ENCODE data around the gene GOLGA6L22.
"Not testable (repeated sequence)": the region's sequence is repeated elsewhere in the genome, so short reads cannot be mapped to it uniquely, and the experiment has no call there.

Gene GOLGA6L22, protein sequence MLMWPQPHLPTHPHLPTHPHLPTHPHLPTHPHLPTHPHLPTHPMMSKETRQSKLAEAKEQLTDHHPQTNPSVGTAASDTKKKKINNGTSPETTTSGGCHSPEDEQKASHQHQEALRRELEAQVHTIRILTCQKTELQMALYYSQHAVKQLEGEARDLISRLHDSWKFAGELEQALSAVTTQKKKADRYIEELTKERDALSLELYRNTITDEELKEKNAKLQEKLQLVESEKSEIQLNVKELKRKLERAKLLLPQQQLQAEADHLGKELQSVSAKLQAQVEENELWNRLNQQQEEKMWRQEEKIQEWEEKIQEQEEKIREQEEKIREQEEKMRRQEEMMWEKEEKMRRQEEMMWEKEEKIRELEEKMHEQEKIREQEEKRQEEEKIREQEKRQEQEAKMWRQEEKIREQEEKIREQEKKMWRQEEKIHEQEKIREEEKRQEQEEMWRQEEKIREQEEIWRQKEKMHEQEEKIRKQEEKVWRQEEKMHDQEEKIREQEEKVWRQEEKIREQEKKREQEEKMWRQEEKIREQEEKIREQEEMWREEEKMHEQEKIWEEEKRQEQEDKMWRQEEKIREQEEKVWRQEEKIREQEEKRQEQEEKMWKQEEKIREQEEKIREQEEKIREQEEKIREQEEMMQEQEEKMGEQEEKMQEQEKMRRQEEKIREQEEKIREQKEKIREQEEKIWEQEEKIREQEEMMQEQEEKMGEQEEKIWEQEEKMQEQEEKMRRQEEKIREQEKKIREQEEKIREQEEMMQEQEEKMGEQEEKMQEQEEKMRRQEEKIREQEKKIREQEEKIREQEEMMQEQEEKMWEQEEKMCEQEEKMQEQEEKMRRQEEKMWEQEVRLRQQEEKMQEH

DNA sequence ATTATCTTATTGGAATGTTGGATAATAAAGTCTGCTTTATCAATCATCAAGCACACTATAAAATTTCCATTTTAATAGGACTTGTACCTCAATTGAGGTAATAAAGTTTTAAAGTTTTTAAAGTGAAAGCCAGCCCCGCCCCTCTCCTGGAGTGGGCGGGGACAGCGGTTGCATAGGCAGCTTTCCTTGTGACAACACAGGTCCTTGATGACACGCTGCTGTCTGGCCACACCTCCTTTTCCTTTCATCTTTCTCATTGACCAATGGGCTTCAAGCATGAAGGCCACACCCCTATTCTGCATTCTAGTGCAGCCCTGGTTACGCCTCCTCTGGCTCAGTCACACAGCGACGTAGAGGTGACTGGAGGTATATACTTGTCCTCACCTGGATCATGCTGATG, at the start of gene GOLGA6L22:
Gene GOLGA6L22 (plus strand): TSS at position 301 of the 400 bp plus-strand sequence. CDS start 91 bp downstream, at position 392.
- not testable (repeated sequence) for DNase-seq (ENCODE audit: low spot score)

DNA sequence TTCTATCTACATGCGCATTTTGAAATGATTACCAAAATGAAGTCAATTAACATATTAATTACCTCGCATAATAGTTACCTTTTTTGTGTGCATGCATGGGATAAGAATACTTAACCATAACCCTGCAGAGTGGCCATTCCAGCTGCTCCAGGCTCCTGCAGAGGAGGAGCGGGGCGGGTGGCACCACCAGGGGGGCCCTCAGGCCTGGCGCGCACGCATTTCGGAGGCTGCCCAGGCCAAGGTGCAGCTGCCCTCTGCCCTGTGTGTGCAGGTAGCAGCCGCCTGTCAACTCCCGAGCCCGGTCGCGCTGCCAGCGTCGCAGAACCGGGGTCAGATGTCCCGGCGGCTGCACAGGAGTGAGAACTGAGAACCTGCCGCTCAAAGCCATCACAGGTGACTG, 41.4 kb upstream of the GOLGA6L22 start:
- DNase-seq (ENCODE audit: low spot score), result not testable (repeated sequence)

DNA sequence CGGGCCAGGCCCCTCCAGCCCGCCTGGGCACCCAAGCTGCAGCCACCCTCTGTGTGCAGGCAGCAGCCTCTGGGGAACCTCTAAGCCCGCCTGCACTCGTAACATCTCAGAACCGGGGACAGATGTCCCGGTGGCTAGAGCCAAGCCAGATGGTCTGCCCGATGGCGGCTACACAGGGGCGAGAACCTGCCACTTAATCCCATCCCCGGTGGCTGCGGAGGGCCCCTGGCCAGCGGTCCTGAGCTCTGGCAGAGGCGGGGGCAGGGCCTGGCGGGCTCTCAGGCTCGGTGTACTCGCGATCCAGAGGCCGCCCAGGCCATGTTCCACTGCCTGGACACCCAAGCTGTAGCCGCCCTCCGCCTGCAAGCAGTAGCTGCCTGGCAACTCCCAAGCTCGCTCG, 40.9 kb upstream of the GOLGA6L22 start:
- DNase-seq (ENCODE audit: low spot score), result not testable (repeated sequence)

DNA sequence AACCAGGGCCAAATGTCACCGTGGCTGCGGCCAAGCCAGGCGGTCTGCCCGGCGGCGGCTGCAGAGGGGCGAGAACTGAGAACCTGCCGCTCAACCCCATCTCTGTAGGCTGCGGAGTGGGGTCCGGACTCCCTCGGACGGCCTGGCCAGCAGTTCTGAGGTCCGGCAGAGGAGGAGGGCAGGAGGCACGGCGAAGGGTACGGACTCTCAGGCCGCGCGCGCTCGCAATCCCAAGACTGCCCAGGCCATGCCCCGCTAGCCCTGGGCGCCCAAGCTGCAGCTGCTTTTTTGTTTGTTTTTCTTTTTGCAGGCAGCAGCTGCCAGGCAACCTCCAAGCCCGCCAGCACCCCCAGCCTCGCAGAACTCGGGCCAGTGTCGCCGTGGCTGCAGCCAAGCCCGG, 40.5 kb upstream of the GOLGA6L22 start:
- not testable (repeated sequence) for DNase-seq (ENCODE audit: low spot score)

DNA sequence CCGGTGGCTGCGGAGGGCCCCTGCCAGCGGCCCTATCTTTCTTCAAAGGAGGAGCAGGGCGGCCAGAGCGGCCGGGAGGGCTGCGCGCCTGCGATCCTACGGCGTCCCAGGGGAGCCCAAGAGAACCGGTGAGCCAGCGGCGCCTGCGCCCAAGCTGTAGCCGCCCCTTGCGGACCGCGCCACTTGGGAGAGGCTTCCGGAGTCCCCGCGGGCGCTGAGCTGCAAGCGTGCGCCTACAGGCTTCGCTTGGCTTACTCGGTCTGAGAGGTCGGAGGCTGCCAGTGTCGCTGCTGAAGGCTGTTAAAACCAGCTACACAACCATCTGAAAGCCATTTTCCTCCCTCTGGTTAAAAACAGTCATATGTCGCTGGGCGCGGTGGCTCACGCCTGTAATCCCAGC, 40.0 kb upstream of the GOLGA6L22 start:
- DNase-seq (ENCODE audit: low spot score), result not testable (repeated sequence)

DNA sequence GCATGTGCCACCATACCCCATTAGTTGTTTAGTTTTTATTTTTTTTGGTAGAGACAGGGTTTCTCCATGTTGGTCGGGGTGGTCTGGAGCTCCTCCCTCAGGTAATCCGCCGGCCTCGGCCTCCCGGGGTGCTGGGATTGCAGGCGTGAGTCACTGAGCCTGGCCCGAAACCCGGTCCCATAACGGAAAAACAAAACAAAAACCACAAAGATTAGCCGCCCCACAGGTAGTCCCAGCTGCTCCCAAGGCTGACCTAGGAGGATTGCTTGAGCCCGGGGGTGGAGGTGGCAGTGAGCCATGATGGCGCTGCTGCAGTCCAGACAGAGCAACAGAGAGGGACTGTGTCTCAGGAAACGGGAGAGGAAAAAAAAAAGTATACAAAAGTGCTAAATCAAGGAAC, 38.4 kb upstream of the GOLGA6L22 start:
- DNase-seq (ENCODE audit: low spot score), result not testable (repeated sequence)

DNA sequence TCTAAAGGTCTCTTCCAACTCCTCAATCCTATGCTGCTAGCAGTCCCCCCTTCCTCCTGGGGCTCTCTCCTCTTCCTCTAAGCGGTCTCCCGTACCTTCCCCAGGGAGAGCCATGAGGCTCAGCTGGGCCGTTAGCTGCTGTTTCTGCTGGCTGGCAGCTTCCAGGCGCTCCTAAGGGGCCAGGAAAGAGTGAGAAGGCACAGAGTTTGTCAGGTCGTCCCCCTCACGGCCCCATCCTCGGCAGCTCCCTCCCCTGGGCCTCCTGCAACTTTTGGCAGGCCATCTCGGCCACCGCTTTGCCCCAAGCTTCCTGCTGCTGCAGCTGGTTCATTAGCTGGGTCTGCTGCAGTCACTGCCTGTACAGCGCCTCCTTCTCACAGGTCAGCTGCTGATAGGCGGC, 29.3 kb upstream of the GOLGA6L22 start:
- not testable (repeated sequence) for DNase-seq (ENCODE audit: low spot score)

DNA sequence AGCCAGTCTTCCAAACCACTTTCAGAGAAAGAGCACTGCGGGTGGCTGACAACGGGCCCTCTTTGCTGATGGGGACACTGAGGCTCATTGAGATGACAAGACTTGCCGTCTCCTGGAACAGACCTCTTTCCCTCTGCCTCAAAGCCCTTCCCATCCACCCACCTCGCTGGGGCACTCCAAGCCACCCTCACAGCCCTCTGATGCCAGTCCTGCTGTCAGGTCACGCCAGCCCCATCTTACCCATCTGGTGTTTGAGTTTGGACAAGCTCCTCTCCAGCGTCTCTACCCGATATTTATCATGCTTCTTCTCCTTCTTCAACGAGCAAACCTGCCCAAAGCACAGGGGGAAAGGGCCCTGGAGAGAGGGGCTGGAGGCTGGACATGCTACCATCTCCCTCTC, 27.0 kb upstream of the GOLGA6L22 start:
- not testable (repeated sequence) for DNase-seq (ENCODE audit: low spot score)

DNA sequence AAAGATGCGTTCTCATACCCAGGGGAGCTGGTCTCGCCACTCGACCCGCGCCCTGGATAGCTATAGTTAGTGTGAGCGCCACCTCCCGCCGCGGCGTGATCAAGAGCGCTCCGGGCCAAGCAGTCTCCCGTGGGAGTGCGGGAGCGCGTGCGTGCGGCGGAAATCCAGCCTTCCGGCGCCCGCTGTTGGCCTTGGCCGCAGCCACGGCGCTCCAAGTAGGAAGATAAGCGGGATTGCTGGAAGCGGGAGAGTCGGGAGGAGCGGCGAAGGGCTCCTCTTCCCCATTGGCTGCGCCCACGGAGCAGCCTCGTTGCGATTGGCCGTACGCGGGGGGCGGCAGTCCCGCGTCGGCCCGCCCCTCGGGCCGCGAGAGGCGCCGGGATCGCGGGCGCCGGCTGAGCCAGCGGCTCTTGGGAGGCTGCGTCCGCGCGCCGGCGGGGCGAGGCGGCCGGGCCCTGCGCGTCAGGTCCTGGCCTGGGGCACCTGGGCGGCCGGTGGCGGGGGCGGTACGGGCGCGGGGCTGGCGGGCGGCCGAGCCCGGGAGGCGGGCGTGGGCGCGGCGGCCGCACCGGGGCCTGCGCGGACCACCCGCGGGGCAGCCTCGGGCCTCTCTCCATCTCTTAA, 35.9 kb downstream of the GOLGA6L22 start:
- DNase-seq (ENCODE audit: low spot score), result not testable (repeated sequence)

DNA sequence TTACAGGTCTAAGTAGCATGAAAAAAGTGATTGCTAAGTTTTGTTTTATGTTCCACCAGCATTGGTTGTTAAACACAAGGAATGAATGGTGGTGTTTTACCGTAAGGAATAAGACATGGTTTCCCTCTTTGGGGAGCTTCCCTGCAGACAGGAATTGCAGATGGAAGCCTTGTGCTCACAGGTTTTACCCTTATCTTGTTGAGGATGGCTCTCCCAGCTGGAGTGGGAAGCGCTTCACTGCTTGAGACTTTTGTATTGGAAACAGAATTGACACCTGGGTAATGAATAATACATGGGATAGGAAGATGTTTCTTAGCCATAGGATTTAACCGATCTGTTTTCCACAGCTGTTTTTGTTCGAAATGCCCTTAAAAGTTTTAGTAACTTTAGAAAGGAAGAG, 38.5 kb downstream of the GOLGA6L22 start:
- not testable (repeated sequence) for DNase-seq (ENCODE audit: low spot score)

DNA sequence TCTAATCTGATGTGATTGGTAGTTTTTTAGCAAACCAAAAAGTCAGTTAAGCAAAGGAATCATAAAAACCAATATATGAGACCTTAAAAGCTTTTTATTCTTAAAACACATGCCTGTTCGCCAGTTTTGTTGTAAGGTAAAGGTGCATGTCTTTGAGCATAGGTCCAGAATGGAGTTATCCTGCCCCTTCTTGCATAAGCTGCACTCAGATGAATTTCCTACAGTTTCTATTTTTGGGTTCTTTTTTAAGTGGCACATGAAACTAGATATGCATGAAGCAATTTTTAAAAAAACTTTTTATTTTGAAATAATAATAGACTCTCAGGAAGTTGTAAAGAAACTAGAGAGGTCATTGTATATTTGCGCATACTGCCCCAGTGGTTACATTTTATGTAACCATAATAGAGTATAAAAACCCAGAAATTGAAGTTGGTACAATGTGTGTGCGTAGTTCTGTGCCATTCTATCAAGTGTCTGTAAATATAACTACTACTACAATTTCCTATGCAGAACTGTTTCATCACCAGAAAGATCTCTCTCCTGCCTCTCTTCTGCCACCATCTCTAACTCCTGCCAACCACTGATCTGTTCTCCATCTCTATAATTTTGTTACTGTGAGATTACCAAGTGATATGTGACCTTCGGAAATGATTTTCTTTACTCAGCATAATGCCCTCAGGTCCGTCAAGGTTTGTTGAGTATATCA, 39.7 kb downstream of the GOLGA6L22 start:
- DNase-seq (ENCODE audit: low spot score), result not testable (repeated sequence)

DNA sequence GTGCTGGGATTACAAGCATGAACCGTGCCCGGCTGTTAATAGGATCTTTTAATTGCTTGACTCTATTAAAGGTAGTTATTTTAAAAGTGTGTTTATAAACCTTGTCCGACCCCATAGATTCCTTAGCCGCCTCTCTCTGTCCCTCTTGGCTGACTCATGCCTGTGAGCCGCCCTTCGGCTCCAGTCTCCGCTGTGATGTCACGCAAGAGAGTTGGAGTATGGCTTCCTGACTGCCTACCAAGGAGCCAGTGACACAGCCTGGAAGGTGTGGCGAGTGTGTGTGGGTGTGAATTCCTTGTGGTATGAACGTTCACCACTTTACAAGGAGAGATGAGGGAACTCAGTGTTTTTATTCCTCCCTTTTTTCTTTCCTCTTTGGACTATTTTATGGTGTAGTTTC, 43.6 kb downstream of the GOLGA6L22 start:
- not testable (repeated sequence) for DNase-seq (ENCODE audit: low spot score)

DNA sequence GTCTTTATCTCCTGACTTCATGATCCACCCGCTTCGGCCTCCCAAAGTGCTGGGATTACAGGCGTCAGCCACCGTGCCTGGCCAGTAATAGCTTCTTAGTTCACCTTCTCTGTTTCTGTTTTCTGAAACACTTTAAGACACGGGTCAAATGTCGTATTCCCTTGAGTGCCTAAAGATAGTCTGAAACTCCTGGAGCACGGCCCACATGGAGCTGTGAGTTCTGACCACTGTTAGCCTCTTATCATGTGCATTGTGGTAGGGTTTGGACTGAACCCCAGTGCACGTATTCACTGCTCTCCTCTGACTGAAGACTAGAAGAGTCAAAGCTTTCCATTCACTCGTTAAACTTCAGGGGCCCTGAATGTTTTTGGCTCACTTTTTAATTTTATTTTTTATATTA, 48.3 kb downstream of the GOLGA6L22 start:
- DNase-seq (ENCODE audit: low spot score), result not testable (repeated sequence)

DNA sequence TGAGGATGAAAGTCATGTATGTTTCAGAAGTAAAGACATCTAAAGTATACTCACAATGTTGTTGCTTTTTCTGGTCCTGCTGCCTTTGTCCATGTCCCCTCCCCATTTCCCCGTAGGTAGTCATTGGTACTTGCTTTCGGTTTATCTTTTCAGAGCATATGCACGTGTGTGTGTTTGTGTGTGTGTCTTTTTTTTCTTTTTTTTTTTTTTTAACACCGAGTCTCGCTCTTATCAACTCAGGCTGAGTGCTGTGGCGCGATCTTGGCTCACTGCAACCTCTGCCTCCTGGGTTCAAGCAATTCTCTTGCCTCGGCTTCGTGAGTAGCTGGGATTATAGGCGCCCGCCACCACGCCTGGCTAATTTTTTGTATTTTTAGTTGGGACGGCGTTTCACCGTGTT, 57.4 kb downstream of the GOLGA6L22 start:
- not testable (repeated sequence) for DNase-seq (ENCODE audit: low spot score)
